NCI-H69 (cell line): ENCODE results near the gene FURIN.
"Not testable (repeated sequence)": the region's sequence is repeated elsewhere in the genome, so short reads cannot be mapped to it uniquely, and the experiment has no call there.

Experiments
- DNase-seq: peaks from one replicate; lab custom pipeline; 2025; lab: John Stamatoyannopoulos, UW

Gene FURIN

GRCh38 chr15:90902840-90903732, 34.7 kb downstream of the FURIN start, which contains the start of gene MAN2A2:
TSS of gene MAN2A2 (plus strand) at chr15:90903302. CDS start at chr15:90904208, 906 bp downstream.
- peak; percentile 64 for DNase-seq

- DNase-seq: peak; percentile 30
Measured at GRCh38 chr15:90903733-90904536, 35.5 kb downstream of the FURIN start.

- no peak for DNase-seq
Measured at GRCh38 chr15:90904746-90905145, 36.4 kb downstream of the FURIN start.

GRCh38 chr15:90905306-90906180, 37.2 kb downstream of the FURIN start:
- no peak for DNase-seq

GRCh38 chr15:90906181-90906849, 37.9 kb downstream of the FURIN start:
- no peak for DNase-seq

GRCh38 chr15:90907051-90907660, 38.8 kb downstream of the FURIN start:
- DNase-seq: no peak

- DNase-seq: no peak
Measured at GRCh38 chr15:90907838-90908507, 39.6 kb downstream of the FURIN start.

GRCh38 chr15:90909449-90909848, 41.1 kb downstream of the FURIN start:
- DNase-seq: not testable (repeated sequence)

- DNase-seq: no peak
Measured at GRCh38 chr15:90909976-90910375, 41.6 kb downstream of the FURIN start.

GRCh38 chr15:90910441-90911301, 42.3 kb downstream of the FURIN start:
- DNase-seq: no peak

GRCh38 chr15:90911302-90911623, 42.9 kb downstream of the FURIN start:
- DNase-seq: no peak

GRCh38 chr15:90911906-90912769, 43.8 kb downstream of the FURIN start:
- no peak for DNase-seq

- DNase-seq: no peak
Measured at GRCh38 chr15:90912770-90913075, 44.3 kb downstream of the FURIN start.

- no peak for DNase-seq
Measured at GRCh38 chr15:90913398-90913944, 45.1 kb downstream of the FURIN start.

- no peak for DNase-seq
Measured at GRCh38 chr15:90914305-90915080, 46.1 kb downstream of the FURIN start.

- DNase-seq: no peak
Measured at GRCh38 chr15:90915216-90915807, 46.9 kb downstream of the FURIN start.

- DNase-seq: no peak
Measured at GRCh38 chr15:90915808-90916440, 47.5 kb downstream of the FURIN start.
